H1 (cell line): Measurements from ENCODE around the gene SEMA3E. TPM values are rescaled to one million over a fixed set of nuclear protein-coding genes. Genes with fewer than 3 reads are reported as not detected.

Experiments used
- CHD7 ChIP-seq: fragments of 300-600 bp; sonication (generic); IDR thresholded peaks from 2 replicates; pipeline ENCODE4 v1.7.1; 2012; ENCODE audit warnings: low read length, moderate library complexity, mild to moderate bottlenecking, inconsistent platforms; ENCODE audit not compliant: insufficient replicate concordance
- TBP ChIP-seq: IDR thresholded peaks from 2 replicates; pipeline ENCODE4 v1.6.1; 2011; ENCODE audit warnings: low read depth, low read length, improper control_type of control experiment
- polyA plus RNA-seq, 7 experiments: library from polyadenylated mRNA; depleted of rRNA in 3 of 7; stranded (reverse) in 5 of 7; unstranded in 2 of 7; fragments of >200 nt in 5 of 7; fragments of 200-250 nt in 2 of 7; gene quantifications; 1 replicate in 5 of 7; 2 replicates in 1 of 7; 4 replicates in 1 of 7; pipeline versions ENCODE4 v1.2.1 to v1.2.3, GENCODE V29; 2011 to 2013; ENCODE audit warnings: missing spikeins in 2 of 7, mixed read lengths in 2 of 7
- total RNA-seq: library from RNA; stranded (reverse); fragmentation: NEBNext Ultra II Directional; extraction: Animal tissue kit (Norgen Biotek cat#: 25700); gene quantifications from 2 replicates; pipeline ENCODE4 v1.2.1, GENCODE V29; 2021

The SEMA3E gene
- total and polyA plus RNA-seq, 2 of the 8 experiments (the other 6 are each of a cell fraction or from before 2014, with no cell fraction given), result 0.93 to 0.94 TPM

DNA sequence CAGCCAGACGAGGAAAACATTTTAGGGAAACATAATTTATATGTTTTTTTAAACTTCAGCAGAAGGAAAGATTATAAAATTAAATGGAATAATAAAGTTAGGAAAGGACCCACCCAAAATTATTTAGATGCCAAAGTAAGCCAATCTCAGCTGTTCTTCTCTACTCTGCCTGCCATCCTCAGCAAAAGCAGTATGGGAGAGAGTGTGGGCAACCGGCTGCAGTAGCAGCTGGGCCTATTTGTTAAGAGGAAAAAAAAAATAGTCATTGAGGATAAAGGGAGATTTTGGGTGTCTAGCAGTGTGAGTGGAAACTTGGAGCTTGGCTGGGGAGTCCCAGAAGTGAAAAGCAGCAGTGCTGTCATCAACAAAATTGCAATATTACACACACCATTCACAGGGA lies 15.4 kb downstream of the SEMA3E start (continued):
- no peak for TF ChIP-seq CHD7
- no peak for TF ChIP-seq TBP
